MM.1S (cell line): ENCODE data around the gene OSGIN1.

Experiments
- DNase-seq: peaks from one replicate; pipeline ENCODE4 v3.0.0-alpha.2; 2015
- H2AFZ ChIP-seq: fragments of 300-600 bp; sonication (generic); 2 replicates; pipeline ENCODE4 v1.6.0; 2016; ENCODE audit warnings: antibody characterized with exemption, low read length
- H3F3A ChIP-seq: fragments of 300-600 bp; sonication (generic); 2 replicates; pipeline ENCODE4 v1.6.1; 2016; ENCODE audit warnings: mild to moderate bottlenecking, antibody characterized with exemption, low read length, moderate library complexity, mixed read lengths; ENCODE audit not compliant: insufficient read depth
- H3K27ac ChIP-seq: fragments of 300-600 bp; sonication (generic); 2 replicates; pipeline ENCODE4 v1.5.1; 2016; ENCODE audit warnings: mild to moderate bottlenecking, low read length
- H3K27me3 ChIP-seq: fragments of 300-600 bp; sonication (generic); replicated peaks from 2 replicates; pipeline ENCODE4 v1.6.0; 2016; ENCODE audit warnings: low read length; ENCODE audit not compliant: insufficient read depth
- H3K36me3 ChIP-seq: fragments of 300-600 bp; sonication (generic); replicated peaks from 2 replicates; pipeline ENCODE4 v1.6.1; 2016; ENCODE audit warnings: mild to moderate bottlenecking, low read length, mixed read lengths; ENCODE audit not compliant: insufficient read depth
- H3K4me1 ChIP-seq: fragments of 300-600 bp; sonication (generic); 2 replicates; pipeline ENCODE4 v1.6.1; 2016; ENCODE audit warnings: low read length, mixed read lengths
- H3K4me2 ChIP-seq: fragments of 300-600 bp; sonication (generic); 2 replicates; pipeline ENCODE4 v1.6.0; 2016; ENCODE audit warnings: low read depth, low read length
- H3K4me3 ChIP-seq: fragments of 300-600 bp; sonication (generic); 2 replicates; pipeline ENCODE4 v1.5.1; 2016; ENCODE audit warnings: low read length, mixed read lengths
- H3K79me2 ChIP-seq: fragments of 300-600 bp; sonication (generic); 2 replicates; pipeline ENCODE4 v1.6.1; 2016; ENCODE audit warnings: mixed run types, low read length, mixed read lengths
- H3K9ac ChIP-seq: fragments of 300-600 bp; sonication (generic); 2 replicates; pipeline ENCODE4 v1.6.1; 2016; ENCODE audit warnings: low read length, mixed read lengths
- H3K9me2 ChIP-seq: fragments of 300-600 bp; sonication (generic); replicated peaks from 2 replicates; pipeline ENCODE4 v1.6.1; 2016; ENCODE audit warnings: mild to moderate bottlenecking, low read length, mixed read lengths; ENCODE audit not compliant: insufficient read depth
- H3K9me3 ChIP-seq: fragments of 300-600 bp; sonication (generic); replicated peaks from 2 replicates; pipeline ENCODE4 v1.6.1; 2016; ENCODE audit warnings: mild to moderate bottlenecking, low read length, mixed read lengths; ENCODE audit not compliant: insufficient read depth
- H4K20me1 ChIP-seq: fragments of 300-600 bp; sonication (generic); 2 replicates; pipeline ENCODE4 v1.6.1; 2016; ENCODE audit warnings: mild to moderate bottlenecking, low read length, moderate library complexity, mixed read lengths; ENCODE audit not compliant: insufficient read depth
- CTCF ChIP-seq: fragments of 300-600 bp; sonication (generic); IDR thresholded peaks from 2 replicates; pipeline ENCODE4 v1.5.1; 2016; ENCODE audit warnings: antibody characterized with exemption, low read length, mixed read lengths
- EZH2 ChIP-seq: fragments of 300-600 bp; sonication (generic); optimal IDR thresholded peaks from 2 replicates; pipeline ENCODE3; 2017; ENCODE audit warnings: low read depth, mild to moderate bottlenecking, antibody characterized with exemption, low read length, mixed read lengths
- EZH2phosphoT487 ChIP-seq: fragments of 300-600 bp; sonication (generic); IDR thresholded peaks from 2 replicates; pipeline ENCODE4 v1.6.1; 2018; ENCODE audit warnings: antibody characterized with exemption, low read length

OSGIN1 gene

GRCh38 chr16:83983491-83983890 lies 30.5 kb downstream of the OSGIN1 start:
- Histone ChIP-seq H3K27me3 (peaks cover 50% of the 10 kb centered on the region), H3K9ac (no peak overlapping the region), H3K36me3 (no peaks in the 10 kb centered on the region), H3K9me2 (no peaks in the 10 kb centered on the region), H3K79me2 (no peaks in the 10 kb centered on the region), H3K27ac (no peak overlapping the region), H3K4me1 (no peaks in the 10 kb centered on the region), H3F3A (no peaks in the 10 kb centered on the region), H3K4me2 (no peak overlapping the region), H3K4me3 (no peak overlapping the region), H4K20me1 (no peaks in the 10 kb centered on the region), H2AFZ (no peak overlapping the region), H3K9me3 (no peaks in the 10 kb centered on the region)
- TF ChIP-seq EZH2phosphoT487, result no peak
- no peak for TF ChIP-seq CTCF
- no peak for TF ChIP-seq EZH2
- DNase-seq, result no peak

- DNase-seq, result no peak
- Histone ChIP-seq H3K27ac (no peak overlapping the region), H3K9me3 (no peaks in the 10 kb centered on the region), H3K9ac (no peak overlapping the region), H4K20me1 (no peaks in the 10 kb centered on the region), H3F3A (no peaks in the 10 kb centered on the region), H3K9me2 (no peaks in the 10 kb centered on the region), H3K4me1 (no peaks in the 10 kb centered on the region), H2AFZ (no peak overlapping the region), H3K4me2 (no peak overlapping the region), H3K27me3 (peaks cover 54% of the 10 kb centered on the region), H3K36me3 (no peaks in the 10 kb centered on the region), H3K79me2 (no peaks in the 10 kb centered on the region), H3K4me3 (no peak overlapping the region)
- TF ChIP-seq EZH2phosphoT487, result no peak
These were observed 36.3 kb downstream of the OSGIN1 start for GRCh38 chr16:83989300-83989699.

GRCh38 chr16:83990492-83990891 lies 37.5 kb downstream of the OSGIN1 start:
- no peak for TF ChIP-seq CTCF
- no peak for TF ChIP-seq EZH2
- TF ChIP-seq EZH2phosphoT487, result no peak
- Histone ChIP-seq H3K27ac (no peak overlapping the region), H3F3A (no peaks in the 10 kb centered on the region), H3K79me2 (no peaks in the 10 kb centered on the region), H3K9ac (no peak overlapping the region), H3K27me3 (peaks cover 54% of the 10 kb centered on the region), H3K4me1 (no peaks in the 10 kb centered on the region), H4K20me1 (no peaks in the 10 kb centered on the region), H3K4me2 (no peak overlapping the region), H3K9me3 (no peaks in the 10 kb centered on the region), H3K4me3 (no peak overlapping the region), H3K9me2 (no peaks in the 10 kb centered on the region), H2AFZ (no peak overlapping the region), H3K36me3 (no peaks in the 10 kb centered on the region)
- no peak for DNase-seq

GRCh38 chr16:83992624-83993023 lies 39.6 kb downstream of the OSGIN1 start:
- H3K79me2 ChIP-seq, result no peaks in the 10 kb centered on the region
- no peak overlapping the region for H3K9ac ChIP-seq
- H3K9me2 ChIP-seq, result no peaks in the 10 kb centered on the region
- TF ChIP-seq EZH2 (no peak), EZH2phosphoT487 (no peak), CTCF (no peak)
- no peaks in the 10 kb centered on the region for H4K20me1 ChIP-seq
- H3K27me3 ChIP-seq, result peaks cover 39% of the 10 kb centered on the region
- no peak overlapping the region for H3K4me2 ChIP-seq
- no peaks in the 10 kb centered on the region for H3K4me1 ChIP-seq
- H3K36me3 ChIP-seq, result no peaks in the 10 kb centered on the region
- no peak overlapping the region for H3K4me3 ChIP-seq
- no peak for DNase-seq
- H2AFZ ChIP-seq, result no peak overlapping the region
- no peaks in the 10 kb centered on the region for H3K9me3 ChIP-seq
- no peak overlapping the region for H3K27ac ChIP-seq
- no peaks in the 10 kb centered on the region for H3F3A ChIP-seq
